Mucosa of descending colon (tissue), 3 donors: ENCODE measurements around the gene PRKCE. TPM values are rescaled to one million over a fixed set of nuclear protein-coding genes. Genes with fewer than 3 reads are reported as not detected.
A peak's percentile ranks its signal among the peaks of the same experiment; 100 is the strongest.

Experiments used
- ATAC-seq: fragments of 200-7000 bp; cut with Tn5 transposase; one replicate; pipeline ENCODE4 v1.9.1; 2020; ENCODE audit warnings: mild to moderate bottlenecking, moderate library complexity
- DNase-seq, 3 donors: peaks; one replicate each; pipeline ENCODE4 v3.0.0-alpha.2; 2020
- H3K36me3 ChIP-seq: fragments of 200-600 bp; one replicate; pipeline ENCODE4 v1.8.0; 2021; ENCODE audit warnings: low read depth, mild to moderate bottlenecking
- H3K4me1 ChIP-seq: fragments of 200-600 bp; one replicate; pipeline ENCODE4 v1.8.0; 2021; ENCODE audit warnings: low read depth, mild to moderate bottlenecking
- H3K4me3 ChIP-seq: fragments of 200-600 bp; one replicate; pipeline ENCODE4 v1.8.0; 2021; ENCODE audit warnings: mild to moderate bottlenecking
- H3K9me3 ChIP-seq: fragments of 200-600 bp; one replicate; pipeline ENCODE4 v1.8.0; 2021; ENCODE audit warnings: mild to moderate bottlenecking
- CTCF ChIP-seq: fragments of 200-600 bp; IDR thresholded peaks from one replicate; pipeline ENCODE4 v1.8.0; 2022; ENCODE audit warnings: antibody characterized with exemption, mild to moderate bottlenecking
- intact Hi-C, 2 donors: fragments of 100-400 bp; cut with DNase I in 1 of 2; cut with micrococcal nuclease in 1 of 2; formaldehyde crosslinking; loops; one replicate each; pipeline versions ENCODE4 v1.11.0 to v1.11.1; 2022; cut with DNase I, micrococcal nuclease
- total RNA-seq, 3 donors: library from RNA; stranded (reverse); fragmentation: NEBNext Ultra II Directional in 2 of 3; extraction: Animal tissue kit (Norgen Biotek cat#: 25700) in 2 of 3; gene quantifications; one replicate each; pipeline versions ENCODE4 v1.2.1 to v1.2.4, GENCODE V29; 2021 to 2023
- donor health status: DM: no; HTN: no; CAD: no; lungs with moderate emphysema.
- donor health status: DM: no; HTN: no; CAD: no.
- donor health status: DM: no; HTN: yes; CAD: no.

PRKCE gene
- total RNA-seq, 3 donors from 2014 or later: 24.5 to 52.0 (median 32.7) TPM

DNA sequence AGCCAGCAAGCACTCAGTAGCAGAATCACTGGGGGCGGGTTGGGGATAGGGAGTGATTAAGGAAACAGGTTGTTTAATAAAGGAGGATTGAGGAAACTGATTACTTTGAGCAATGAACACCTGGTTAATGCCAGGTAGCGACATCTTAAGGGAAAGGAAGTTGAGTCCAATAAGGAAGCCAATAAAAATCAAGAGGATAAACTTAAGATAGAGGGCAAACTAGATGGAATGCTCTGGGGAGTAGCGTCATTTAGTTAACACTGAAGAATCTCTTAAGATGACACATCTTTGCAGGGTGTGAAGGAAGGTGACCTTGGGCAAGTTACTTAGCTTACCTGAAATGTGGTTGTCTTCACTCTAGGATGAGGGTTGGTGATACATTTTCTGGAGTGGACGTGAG, 242.7 kb downstream of the PRKCE start:
- no peaks in the 10 kb centered on the region for H3K9me3 ChIP-seq
- TF ChIP-seq CTCF: no peak
- no peaks in the 10 kb centered on the region for H3K4me1 ChIP-seq
- no peaks in the 10 kb centered on the region for H3K36me3 ChIP-seq
- DNase-seq (no peak), ATAC-seq (peak; percentile 77)
- intact Hi-C loops: no loop called here
- no peak overlapping the region for H3K4me3 ChIP-seq

DNA sequence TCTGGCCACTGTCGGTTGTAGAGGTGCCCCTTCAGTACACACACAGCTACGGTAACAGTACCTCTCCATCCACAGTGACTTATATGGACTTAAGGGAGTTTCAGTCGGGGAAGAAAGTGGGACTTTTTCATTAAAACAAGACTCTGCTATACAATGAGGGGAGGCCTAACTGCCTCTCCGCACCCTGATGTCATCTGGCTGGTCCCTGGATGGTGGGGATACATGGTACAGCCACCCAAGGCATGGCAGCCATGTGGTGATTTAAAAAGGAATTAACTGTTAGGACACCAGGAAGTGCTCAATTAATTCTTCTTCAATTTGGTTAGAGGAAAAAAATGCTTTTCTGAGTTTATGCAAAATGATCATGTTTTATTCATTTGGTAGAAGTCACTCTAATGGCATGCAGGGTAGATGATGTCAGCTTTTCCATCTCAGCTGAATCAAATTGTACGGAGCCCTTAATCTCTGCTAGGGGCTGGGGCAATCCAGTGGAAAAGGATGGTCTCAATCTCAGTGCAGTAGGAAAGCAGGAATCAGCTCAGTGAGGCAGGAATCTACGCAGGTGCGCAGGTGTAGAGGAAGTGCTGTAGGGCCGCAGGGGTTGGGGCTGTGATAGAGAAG, 243.9 kb downstream of the PRKCE start:
- no peaks in the 10 kb centered on the region for H3K4me1 ChIP-seq
- ATAC-seq: no peak

DNA sequence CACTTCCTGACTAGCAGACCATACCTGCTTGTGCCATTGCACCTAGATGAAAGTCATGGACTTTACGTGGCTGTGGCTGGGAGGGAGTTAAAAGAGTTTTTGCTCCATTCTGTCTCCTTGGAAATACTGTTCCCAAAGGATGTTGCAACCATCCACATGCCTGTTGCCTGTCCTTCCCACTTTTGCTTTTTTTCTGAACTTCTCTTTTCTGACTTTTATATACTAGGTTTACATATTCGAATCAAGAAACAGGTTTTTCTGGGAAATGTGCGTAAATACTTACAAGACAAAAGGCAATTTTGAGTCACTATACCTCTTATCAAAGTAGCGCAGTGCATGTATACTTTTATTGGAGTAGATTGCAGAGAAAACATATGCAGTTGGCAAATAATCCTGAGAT, 244.8 kb downstream of the PRKCE start:
- DNase-seq (no peak), ATAC-seq (peak; percentile 46)
- H3K9me3 ChIP-seq: no peaks in the 10 kb centered on the region
- no peak overlapping the region for H3K4me3 ChIP-seq
- no peak for TF ChIP-seq CTCF
- H3K4me1 ChIP-seq: no peaks in the 10 kb centered on the region
- no peaks in the 10 kb centered on the region for H3K36me3 ChIP-seq
- intact Hi-C loops: no loop called here

More for the DNA sequence above, 243.9 kb downstream of the PRKCE start:
- H3K9me3 ChIP-seq: no peaks in the 10 kb centered on the region
- TF ChIP-seq CTCF: no peak
- no peak overlapping the region for H3K4me3 ChIP-seq
- DNase-seq: no peak
- H3K36me3 ChIP-seq: no peaks in the 10 kb centered on the region
- intact Hi-C loops: no loop called here

DNA sequence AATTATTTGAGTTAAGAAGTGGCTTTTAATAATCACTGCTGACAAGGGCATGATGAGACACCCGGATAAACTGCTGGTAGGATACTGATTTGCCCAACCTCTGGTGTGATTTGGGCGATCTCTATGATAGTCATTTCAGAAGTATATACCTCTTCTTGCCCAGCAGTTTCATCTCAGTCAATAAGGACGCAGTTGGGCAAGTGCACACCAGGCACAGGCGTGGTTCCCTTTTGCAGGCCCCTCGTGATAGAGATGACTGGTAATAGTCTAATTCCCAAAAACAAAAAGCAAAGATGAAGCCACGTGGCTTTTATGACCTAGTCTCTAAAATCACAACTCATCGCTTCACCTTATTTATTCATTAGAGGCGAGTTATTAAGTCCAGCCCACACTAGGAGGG, 246.4 kb downstream of the PRKCE start:
- no peak for DNase-seq
- intact Hi-C loops: no loop called here
- H3K36me3 ChIP-seq: no peaks in the 10 kb centered on the region
- no peaks in the 10 kb centered on the region for H3K4me1 ChIP-seq
- H3K9me3 ChIP-seq: no peaks in the 10 kb centered on the region
- ATAC-seq: no peak
- no peak for TF ChIP-seq CTCF
- no peak overlapping the region for H3K4me3 ChIP-seq

DNA sequence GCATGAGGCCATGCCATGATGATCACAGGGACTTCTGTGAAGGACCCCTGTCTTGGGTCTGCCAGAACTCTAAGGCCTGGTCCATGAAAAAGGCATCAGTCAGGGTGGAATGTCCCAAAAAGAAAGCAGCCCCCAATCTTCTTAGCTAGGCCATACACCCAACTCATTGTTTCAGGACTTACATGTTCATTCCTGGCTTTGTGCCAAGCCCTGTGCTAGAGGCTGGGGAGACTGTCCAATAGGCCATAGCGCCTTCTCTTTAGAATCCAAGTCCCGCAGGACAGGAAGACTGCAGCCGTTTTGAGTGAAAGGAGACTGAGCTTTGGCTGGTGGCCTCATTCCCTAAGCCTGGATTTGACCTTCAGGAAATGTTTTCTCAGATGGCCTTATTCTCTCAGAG, 247.3 kb downstream of the PRKCE start:
- intact Hi-C loops: no loop called here
- no peaks in the 10 kb centered on the region for H3K9me3 ChIP-seq
- no peak for ATAC-seq
- no peak for DNase-seq
- H3K4me3 ChIP-seq: no peak overlapping the region
- no peaks in the 10 kb centered on the region for H3K36me3 ChIP-seq
- no peak for TF ChIP-seq CTCF
- H3K4me1 ChIP-seq: no peaks in the 10 kb centered on the region

DNA sequence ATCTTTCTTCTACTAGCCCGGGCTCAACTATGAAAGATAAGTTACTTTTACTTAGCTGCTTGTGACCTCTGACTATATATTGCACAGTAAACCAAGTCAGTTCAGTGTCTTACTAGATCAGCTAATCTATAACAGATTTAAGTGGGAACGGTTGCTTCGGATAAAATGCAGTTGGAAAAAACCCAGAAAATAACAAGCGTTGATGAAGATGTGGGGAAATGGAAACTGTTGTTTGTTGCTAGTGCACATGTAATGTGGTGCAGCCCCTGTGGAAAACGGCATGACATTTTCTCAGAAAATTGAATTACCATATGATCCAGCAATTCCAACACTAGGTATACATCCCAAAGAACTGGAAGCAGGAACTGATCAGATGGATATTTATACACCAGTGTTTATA, 248.5 kb downstream of the PRKCE start:
- Histone ChIP-seq H3K36me3 (no peaks in the 10 kb centered on the region), H3K4me1 (no peaks in the 10 kb centered on the region), H3K9me3 (no peaks in the 10 kb centered on the region), H3K4me3 (no peak overlapping the region)
- no peak for TF ChIP-seq CTCF
- intact Hi-C loops: no loop called here
- DNase-seq: no peak
- ATAC-seq: no peak
